K562 (cell line): ENCODE measurements around the gene MMP26. TPM values are rescaled to one million over a fixed set of nuclear protein-coding genes. Genes with fewer than 3 reads are reported as not detected.
A peak's percentile ranks its signal among the peaks of the same experiment; 100 is the strongest.

Experiments used
- ATAC-seq: fragments of 200-7000 bp; cut with Tn5 transposase; 3 replicates; pipeline ENCODE4 v1.9.1; 2020; ENCODE audit warnings: moderate library complexity
- BruUV-seq: library from RNA; stranded (reverse); fragments of 400-500 nt; replicated peaks from 2 replicates; lab custom pipeline; 2021; lab: Mats Ljungman, UMichigan
- CTCF ChIA-PET: fragments of 300-600 bp; formaldehyde crosslinking; extraction: SDS; loops from one replicate; lab custom pipeline; 2021; ENCODE audit warnings: low intra/inter-chr PET ratio; lab: Yijun Ruan, JAX
- POLR2A ChIA-PET: fragments of 300-600, 350-650 bp; sonication (Branson Sonifier 250); formaldehyde crosslinking; extraction: SDS; loops from one replicate; lab custom pipeline; 2021; ENCODE audit warnings: antibody characterized with exemption, inconsistent platforms; lab: Yijun Ruan, JAX
- DNase-seq, 4 experiments: peaks; one replicate each; pipeline versions ENCODE4 v3.0.0 to v3.0.0-alpha.2; 2011 to 2018; ENCODE audit warnings: low spot score in 3 of 4, mixed read lengths in 3 of 4; ENCODE audit errors: extremely low read depth in 1 of 4
- FAIRE-seq: peaks from 2 replicates; lab custom pipeline; 2011; peaks lifted over from hg19 to GRCh38; lab: Jason Lieb, UNC
- H2AFZ ChIP-seq: 2 replicates; pipeline ENCODE4 v1.6.0; 2011; ENCODE audit warnings: low read depth, low read length, control low read depth, inconsistent platforms
- H3K27ac ChIP-seq: fragments of 200-600 bp; 3 replicates; pipeline ENCODE4 v1.8.0; 2011; ENCODE audit warnings: low read depth, mild to moderate bottlenecking, control low read depth, inconsistent platforms, low read length, moderate library complexity, mixed read lengths; ENCODE audit errors: extremely low read depth
- H3K27me3 ChIP-seq, 2 experiments: fragments of 300-600 bp in 1 of 2; 2 replicates in 1 of 2; 3 replicates in 1 of 2; pipeline versions ENCODE4 v1.6.0 to v1.8.0; 2011; ENCODE audit warnings: inconsistent platforms in 2 of 2, low read length in 2 of 2, mild to moderate bottlenecking in 1 of 2, mixed read lengths in 1 of 2, moderate library complexity in 1 of 2; ENCODE audit not compliant: control insufficient read depth in 2 of 2, insufficient read depth in 2 of 2
- H3K36me3 ChIP-seq: fragments of 300-600 bp; 3 replicates; pipeline ENCODE4 v1.8.0; 2011; ENCODE audit warnings: mild to moderate bottlenecking, low read length, inconsistent platforms; ENCODE audit not compliant: control insufficient read depth, insufficient read depth
- H3K4me1 ChIP-seq, 2 experiments: fragments of 200-600 bp in 1 of 2; replicated peaks in 1 of 2; 2 replicates in 1 of 2; 3 replicates in 1 of 2; pipeline versions ENCODE4 v1.5.1 to v1.8.0; 2011; ENCODE audit warnings: inconsistent platforms in 2 of 2, low read length in 2 of 2, mild to moderate bottlenecking in 1 of 2, mixed read lengths in 1 of 2, moderate library complexity in 1 of 2; ENCODE audit not compliant: control insufficient read depth in 2 of 2, insufficient read depth in 2 of 2
- H3K4me2 ChIP-seq: 2 replicates; pipeline ENCODE4 v1.6.1; 2011; ENCODE audit warnings: low read length, control low read depth, inconsistent platforms, mixed read lengths; ENCODE audit not compliant: insufficient read depth
- H3K4me3 ChIP-seq: fragments of 200-600 bp; sonication (generic), shearing (Covaris generic); 2 replicates; pipeline ENCODE4 v1.5.1; 2016; ENCODE audit warnings: control low read depth, inconsistent platforms
- H3K79me2 ChIP-seq: fragments of 200-600 bp; 3 replicates; pipeline ENCODE4 v1.8.0; 2011; ENCODE audit warnings: low read length, inconsistent platforms; ENCODE audit not compliant: control insufficient read depth, insufficient read depth
- H3K9ac ChIP-seq, 2 experiments: 2 replicates each; pipeline versions ENCODE4 v1.6.0 to v1.6.1; 2011; ENCODE audit warnings: low read depth in 2 of 2, low read length in 2 of 2, control low read depth in 1 of 2, inconsistent platforms in 1 of 2, mild to moderate bottlenecking in 1 of 2, mixed read lengths in 1 of 2; ENCODE audit not compliant: insufficient read depth in 1 of 2
- H3K9me1 ChIP-seq: one replicate; pipeline ENCODE4 v1.6.0; 2011; ENCODE audit warnings: inconsistent platforms, mild to moderate bottlenecking, low read length, moderate library complexity; ENCODE audit not compliant: control insufficient read depth, insufficient read depth
- H3K9me3 ChIP-seq: replicated peaks from 2 replicates; pipeline ENCODE4 v1.5.1; 2011; ENCODE audit warnings: low read depth, low read length, inconsistent platforms; ENCODE audit not compliant: control insufficient read depth, insufficient read depth
- H4K20me1 ChIP-seq: replicated peaks from 2 replicates; pipeline ENCODE4 v1.6.1; 2011; ENCODE audit warnings: low read length, inconsistent platforms, mixed read lengths; ENCODE audit not compliant: control insufficient read depth, insufficient read depth
- ARID2 ChIP-seq: fragments of 450-650 bp; IDR thresholded peaks from 2 replicates; pipeline ENCODE4 v1.6.1; 2017; ENCODE audit warnings: antibody characterized with exemption, mild to moderate bottlenecking
- GATA2 ChIP-seq: sonication (generic); formaldehyde crosslinking; IDR thresholded peaks from 2 replicates; pipeline ENCODE4 v1.4.0; 2020; ENCODE audit warnings: mild to moderate bottlenecking, missing genetic modification reagents
- MEIS2 ChIP-seq: fragments of 450-650 bp; IDR thresholded peaks from 2 replicates; pipeline ENCODE4 v1.6.1; 2014; ENCODE audit warnings: mild to moderate bottlenecking; ENCODE audit not compliant: partially characterized antibody
- ZNF583 ChIP-seq: fragments of 250-450 bp; sonication (Bioruptor Pico); IDR thresholded peaks from 2 replicates; pipeline ENCODE4 v1.4.0; 2020
- WGBS: fragments of 100-300 bp; shearing (Covaris generic); methylation state at CpG from one replicate; pipeline ENCODE4 v1.1.6; 2016; ENCODE audit warnings: low coverage, mixed read lengths; ENCODE audit not compliant: insufficient coverage; ENCODE audit errors: missing lambda C conversion rate; 5-methylcytosine and 5-hydroxymethylcytosine counted together
- in situ Hi-C: fragments of 300-500 bp; cut with MboI; formaldehyde crosslinking; loops from 4 replicates; pipeline ENCODE4 v1.15.0; 2018; ENCODE audit warnings: inconsistent platforms, mixed read lengths
- intact Hi-C: fragments of 100-400 bp; cut with micrococcal nuclease; formaldehyde crosslinking; loops from 2 replicates; pipeline ENCODE4 v1.14.2; 2022
- polyA plus RNA-seq, 8 experiments: library from polyadenylated mRNA; depleted of rRNA in 4 of 8; stranded (reverse) in 5 of 8; unstranded in 3 of 8; fragments of >200 nt; fragmentation: Nextera tagmentation in 2 of 8; fragmentation: Illumina TruSeq in 1 of 8; extraction: Ambion mirVana in 2 of 8; extraction: Trizol in 1 of 8; gene quantifications; 2 replicates each; pipeline versions ENCODE4 v1.2.1 to v1.2.3, GENCODE V29; 2011 to 2014; ENCODE audit warnings: inconsistent platforms in 1 of 8, missing spikeins in 1 of 8
- total RNA-seq, 7 experiments: library from RNA; depleted of rRNA in 6 of 7; stranded (reverse); fragments of >200 nt in 6 of 7; fragmentation: Illumina TruSeq in 2 of 7; extraction: Trizol in 2 of 7; gene quantifications; 2 replicates each; pipeline versions ENCODE4 v1.2.1 to v1.2.3, GENCODE V29; 2011 to 2021; ENCODE audit warnings: low replicate concordance in 1 of 7
- TF ChIP-seq, protein P1 (sequence below), 2 experiments: IDR thresholded peaks in 1 of 2; conservative IDR thresholded peaks in 1 of 2; 2 replicates each; pipeline ENCODE4 v1.6.1; 2016; ENCODE audit warnings: low read depth in 2 of 2, mild to moderate bottlenecking in 1 of 2, missing compliant biosample characterization in 1 of 2, missing genetic modification characterization in 1 of 2, moderate library complexity in 1 of 2

MMP26 gene
- total and polyA plus RNA-seq, 9 of the 15 experiments (the other 6 are each of a cell fraction or from before 2014, with no cell fraction given): not detected

DNA sequence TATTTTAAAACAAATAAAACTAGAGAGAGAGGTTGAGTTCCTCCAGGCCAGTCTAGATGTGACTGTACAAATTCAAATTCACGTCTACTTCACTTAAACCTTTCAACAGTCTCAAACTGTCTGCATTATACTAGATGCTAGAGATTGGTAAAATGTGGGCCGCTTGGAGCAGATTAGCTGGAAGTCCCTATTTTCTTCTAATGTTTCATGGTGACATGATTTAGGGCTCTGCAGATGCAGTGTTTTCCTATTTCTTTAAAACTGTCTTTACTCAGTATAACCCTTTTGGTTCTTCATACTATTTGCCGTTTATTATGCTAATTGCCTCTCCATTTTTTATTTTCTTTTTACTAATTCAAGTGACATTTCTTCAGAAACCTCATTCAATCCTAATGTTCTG is 40.4 kb upstream of the MMP26 start:
- no peak for TF ChIP-seq GATA2 (CRISPR knock-in tag)
- peak; percentile 28 for TF ChIP-seq MEIS2
- no peak for TF ChIP-seq ARID2
- TF ChIP-seq ZNF583 (CRISPR knock-in tag): peak; percentile 70; the same call in 1 of the 2 replicates
- TF ChIP-seq, protein P1, sequence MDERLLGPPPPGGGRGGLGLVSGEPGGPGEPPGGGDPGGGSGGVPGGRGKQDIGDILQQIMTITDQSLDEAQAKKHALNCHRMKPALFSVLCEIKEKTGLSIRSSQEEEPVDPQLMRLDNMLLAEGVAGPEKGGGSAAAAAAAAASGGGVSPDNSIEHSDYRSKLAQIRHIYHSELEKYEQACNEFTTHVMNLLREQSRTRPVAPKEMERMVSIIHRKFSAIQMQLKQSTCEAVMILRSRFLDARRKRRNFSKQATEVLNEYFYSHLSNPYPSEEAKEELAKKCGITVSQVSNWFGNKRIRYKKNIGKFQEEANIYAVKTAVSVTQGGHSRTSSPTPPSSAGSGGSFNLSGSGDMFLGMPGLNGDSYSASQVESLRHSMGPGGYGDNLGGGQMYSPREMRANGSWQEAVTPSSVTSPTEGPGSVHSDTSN (CRISPR knock-in tag; IDR thresholded peaks at IDR 0.05; ENCODE audit: low read depth): no peak
- TF ChIP-seq, protein P1 (tag; conservative IDR thresholded peaks at IDR 0.05; ENCODE audit: low read depth): peak; percentile 52; the same call in 1 of the 2 replicates
- Histone ChIP-seq H3K4me1 (peaks cover 0 to 8% of the 10 kb centered on the region in 2 experiments; a peak in 3 of 5 replicates), H3K4me2 (no peak overlapping the region), H3K9ac (no peak overlapping the region), H3K27me3 (no peaks in the 10 kb centered on the region), H3K36me3 (no peaks in the 10 kb centered on the region), H4K20me1 (no peaks in the 10 kb centered on the region), H3K9me1 (no peaks in the 10 kb centered on the region), H3K27ac (no peak overlapping the region), H2AFZ (no peak overlapping the region), H3K9me3 (no peaks in the 10 kb centered on the region), H3K79me2 (no peaks in the 10 kb centered on the region), H3K4me3 (no peak overlapping the region)
- POLR2A ChIA-PET: interaction anchor here (1.1 kb wide), 1 partner anchor 25 kb away, joined by 3 read pairs; no protein-coding TSS in a partner anchor
- no TSS peak for BruUV-seq
- CTCF ChIA-PET: no interaction called here
- FAIRE-seq: no peak
- DNase-seq: no peak
- intact Hi-C loops (no loop called here), in situ Hi-C loops (no loop called here)
- 18% methylated on average over 3 of the region's 3 CpGs for WGBS
- ATAC-seq: no peak
